Activated CD4-positive, alpha-beta T cell treated with anti-CD3 and anti-CD28 coated beads for 4 hours (primary cell): ENCODE results near the gene TECPR1.
A peak's percentile ranks its signal among the peaks of the same experiment; 100 is the strongest.

Experiments used
- DNase-seq, 2 donors: peaks; one replicate each; pipeline ENCODE4 v3.0.0-alpha.2; 2020

The TECPR1 gene, protein sequence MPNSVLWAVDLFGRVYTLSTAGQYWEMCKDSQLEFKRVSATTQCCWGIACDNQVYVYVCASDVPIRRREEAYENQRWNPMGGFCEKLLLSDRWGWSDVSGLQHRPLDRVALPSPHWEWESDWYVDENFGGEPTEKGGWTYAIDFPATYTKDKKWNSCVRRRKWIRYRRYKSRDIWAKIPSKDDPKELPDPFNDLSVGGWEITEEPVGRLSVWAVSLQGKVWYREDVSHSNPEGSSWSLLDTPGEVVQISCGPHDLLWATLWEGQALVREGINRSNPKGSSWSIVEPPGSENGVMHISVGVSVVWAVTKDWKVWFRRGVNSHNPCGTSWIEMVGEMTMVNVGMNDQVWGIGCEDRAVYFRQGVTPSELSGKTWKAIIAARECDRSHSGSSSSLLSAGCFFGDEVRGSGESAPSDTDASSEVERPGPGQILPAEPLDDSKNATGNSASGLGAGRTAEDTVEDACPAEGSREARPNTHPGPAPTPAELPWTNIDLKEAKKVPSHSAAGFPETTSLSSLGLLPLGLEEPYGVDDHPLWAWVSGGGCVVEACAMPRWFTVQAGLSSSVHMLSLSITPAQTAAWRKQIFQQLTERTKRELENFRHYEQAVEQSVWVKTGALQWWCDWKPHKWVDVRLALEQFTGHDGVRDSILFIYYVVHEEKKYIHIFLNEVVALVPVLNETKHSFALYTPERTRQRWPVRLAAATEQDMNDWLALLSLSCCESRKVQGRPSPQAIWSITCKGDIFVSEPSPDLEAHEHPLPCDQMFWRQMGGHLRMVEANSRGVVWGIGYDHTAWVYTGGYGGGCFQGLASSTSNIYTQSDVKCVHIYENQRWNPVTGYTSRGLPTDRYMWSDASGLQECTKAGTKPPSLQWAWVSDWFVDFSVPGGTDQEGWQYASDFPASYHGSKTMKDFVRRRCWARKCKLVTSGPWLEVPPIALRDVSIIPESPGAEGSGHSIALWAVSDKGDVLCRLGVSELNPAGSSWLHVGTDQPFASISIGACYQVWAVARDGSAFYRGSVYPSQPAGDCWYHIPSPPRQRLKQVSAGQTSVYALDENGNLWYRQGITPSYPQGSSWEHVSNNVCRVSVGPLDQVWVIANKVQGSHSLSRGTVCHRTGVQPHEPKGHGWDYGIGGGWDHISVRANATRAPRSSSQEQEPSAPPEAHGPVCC

DNA sequence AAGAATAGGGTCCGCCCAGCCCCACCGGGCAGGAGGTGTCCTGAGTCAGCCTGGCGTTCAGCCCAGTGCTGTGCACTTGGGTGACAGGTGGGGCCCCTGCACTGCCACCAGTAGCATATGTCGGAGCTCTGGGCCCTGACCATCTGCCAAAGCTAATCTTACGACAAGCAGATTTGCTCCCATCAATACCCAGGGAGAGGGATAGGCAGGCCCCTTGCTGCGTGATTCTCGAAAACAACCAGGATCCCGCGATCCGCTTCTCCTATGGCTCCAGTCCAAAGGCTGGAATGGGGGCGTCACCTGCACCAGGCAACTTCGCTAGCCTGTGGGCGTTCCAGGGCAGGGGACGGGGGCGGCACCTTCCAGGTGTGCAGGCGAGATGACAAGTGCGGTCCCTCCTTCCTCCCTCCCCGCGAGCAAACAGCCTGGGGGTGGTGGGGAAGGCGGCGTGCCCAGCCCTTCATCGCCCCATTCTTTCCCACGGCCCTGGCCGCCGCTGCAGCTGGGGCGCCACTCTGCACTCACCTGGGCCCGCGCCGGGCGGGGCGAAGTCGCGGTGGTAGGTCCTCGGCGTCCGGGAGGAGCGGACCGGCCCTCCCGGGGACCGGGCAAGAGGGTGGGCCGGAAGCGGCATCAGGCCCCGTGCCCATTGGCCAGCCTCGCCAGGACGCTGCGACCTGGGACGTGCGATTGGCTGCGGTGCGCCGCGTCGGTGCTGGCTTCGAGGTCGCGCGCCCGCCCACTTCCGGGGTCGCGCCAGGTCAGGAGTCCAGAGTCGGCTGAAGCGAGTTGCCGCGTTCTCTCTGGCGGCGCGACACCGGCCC lies at the start of gene TECPR1:
TECPR1 (minus strand) TSS at position 632 of the 824 bp plus-strand sequence. CDS start 6,086 bp downstream, outside the sequence.
- peak; percentile 72 to 78 for DNase-seq

DNA sequence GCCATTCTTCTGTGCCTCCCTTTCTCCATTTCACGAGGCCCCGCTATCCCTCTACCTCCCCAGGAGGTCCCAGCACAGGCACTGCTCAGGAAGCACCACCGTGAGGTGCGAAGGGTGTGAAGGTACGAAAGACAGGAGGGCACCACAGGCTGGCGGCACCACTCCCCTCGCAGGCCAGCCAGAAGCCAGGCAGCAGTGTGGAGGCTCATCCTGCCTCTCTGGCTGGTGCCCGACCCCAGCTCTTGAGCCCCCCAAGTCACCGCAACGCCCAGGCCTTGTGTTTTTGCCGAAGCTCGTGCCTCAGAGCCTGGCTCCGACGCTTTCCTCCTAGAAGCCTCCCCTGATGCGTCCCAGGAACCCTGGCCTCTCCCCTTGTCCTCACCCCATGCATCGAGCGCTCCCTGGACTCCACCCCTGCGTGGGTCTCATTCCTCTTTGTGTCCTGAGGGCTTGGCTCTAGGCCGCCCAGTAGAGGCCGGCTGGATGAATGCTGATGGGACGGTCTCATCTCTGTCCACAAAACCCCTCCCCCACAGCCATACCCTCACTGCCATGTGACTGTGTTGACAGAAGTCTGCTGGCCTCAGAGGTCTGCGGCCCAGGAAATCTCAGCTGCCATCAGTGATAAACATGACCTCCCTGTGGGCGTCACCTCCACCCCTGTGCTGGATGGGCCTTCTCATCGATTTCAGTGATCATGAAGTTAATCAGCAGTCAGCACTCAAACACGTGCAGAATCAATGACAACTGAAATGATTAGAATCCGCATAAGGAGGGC lies 48.8 kb upstream of the TECPR1 start:
- DNase-seq: no peak

DNA sequence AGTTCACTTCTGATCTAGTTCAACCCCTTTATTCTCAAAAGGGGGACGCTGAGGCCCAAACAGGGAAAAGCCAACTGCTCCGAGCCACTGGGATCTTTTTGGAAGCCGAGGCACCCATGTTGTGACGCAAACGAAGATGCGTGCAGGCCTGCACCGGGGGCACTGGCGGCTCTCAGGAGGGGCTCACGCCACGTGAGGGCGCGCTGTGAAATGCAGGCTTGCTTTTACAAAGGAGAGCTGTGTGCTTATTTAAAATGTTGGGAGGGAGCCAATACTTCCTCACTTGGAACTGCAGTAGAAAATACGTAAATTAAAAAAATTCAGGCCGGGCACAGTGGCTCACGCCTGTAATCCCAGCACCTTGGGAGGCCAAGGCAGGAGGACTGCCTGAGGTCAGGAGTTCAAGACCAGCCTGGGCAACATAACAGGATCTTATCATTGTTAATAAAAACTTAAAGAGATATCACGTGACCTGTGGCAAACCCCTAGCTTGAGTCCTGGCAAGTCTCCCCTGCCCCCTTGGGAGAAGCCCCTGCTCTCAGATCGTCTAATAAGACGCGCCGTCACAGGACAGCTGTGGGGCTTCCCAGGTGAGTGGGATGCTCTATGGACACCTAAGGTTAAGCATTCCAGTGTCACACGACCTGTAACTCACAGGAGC lies 45.7 kb upstream of the TECPR1 start:
- DNase-seq: no peak

DNA sequence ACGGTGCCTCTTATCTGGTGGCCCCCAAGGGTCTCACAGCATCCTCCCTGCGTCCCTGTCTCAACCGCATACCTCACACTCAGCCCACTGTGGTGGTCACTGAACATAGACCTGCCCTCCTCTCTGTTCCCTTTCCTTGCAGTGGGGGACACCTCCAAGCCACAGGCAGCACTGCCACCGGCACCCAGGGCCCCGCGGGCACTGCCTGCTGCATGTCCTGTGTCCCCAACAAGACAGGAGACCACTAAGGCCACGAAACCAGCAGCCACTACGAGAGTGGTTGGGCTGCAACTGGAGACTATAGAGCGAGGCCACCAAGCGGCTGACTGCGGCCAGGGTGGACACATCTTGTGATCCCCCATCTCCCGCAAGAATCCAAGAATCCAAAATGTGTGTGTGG lies 44.8 kb upstream of the TECPR1 start:
- DNase-seq: no peak

DNA sequence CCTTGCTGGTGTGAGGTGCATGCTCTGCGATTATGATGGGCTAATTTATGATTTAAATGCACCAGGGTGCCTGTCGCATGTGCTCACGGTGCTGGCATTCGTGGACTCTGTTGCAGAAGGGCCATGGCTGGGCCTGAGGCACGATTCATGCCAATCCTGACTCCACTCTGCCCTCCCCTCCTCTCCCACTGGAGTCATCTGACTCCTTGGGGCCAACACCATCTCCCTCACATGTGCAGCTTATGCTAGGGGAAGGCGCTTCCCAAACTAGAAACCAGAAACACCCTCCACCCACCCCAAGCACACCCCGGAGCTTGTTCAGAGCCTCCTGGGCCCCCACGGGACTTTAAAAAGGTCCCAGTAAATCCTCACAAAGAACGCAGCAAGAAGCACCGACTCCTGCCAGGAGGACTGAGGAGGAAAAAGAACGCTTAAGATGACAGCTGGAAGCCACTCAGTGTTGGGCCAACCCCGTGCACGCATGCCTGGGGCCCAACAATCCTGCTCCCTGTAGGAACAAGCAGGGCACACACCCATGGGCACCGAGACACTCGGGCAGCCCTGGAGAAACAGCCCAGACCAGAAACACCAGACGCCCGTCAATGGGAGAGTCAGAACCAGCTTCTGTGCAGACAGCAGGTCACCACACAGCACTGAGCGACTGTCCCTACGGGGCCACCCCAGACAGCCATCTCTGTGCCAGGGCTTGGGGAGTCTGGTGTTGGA lies 43.6 kb upstream of the TECPR1 start:
- DNase-seq: no peak

DNA sequence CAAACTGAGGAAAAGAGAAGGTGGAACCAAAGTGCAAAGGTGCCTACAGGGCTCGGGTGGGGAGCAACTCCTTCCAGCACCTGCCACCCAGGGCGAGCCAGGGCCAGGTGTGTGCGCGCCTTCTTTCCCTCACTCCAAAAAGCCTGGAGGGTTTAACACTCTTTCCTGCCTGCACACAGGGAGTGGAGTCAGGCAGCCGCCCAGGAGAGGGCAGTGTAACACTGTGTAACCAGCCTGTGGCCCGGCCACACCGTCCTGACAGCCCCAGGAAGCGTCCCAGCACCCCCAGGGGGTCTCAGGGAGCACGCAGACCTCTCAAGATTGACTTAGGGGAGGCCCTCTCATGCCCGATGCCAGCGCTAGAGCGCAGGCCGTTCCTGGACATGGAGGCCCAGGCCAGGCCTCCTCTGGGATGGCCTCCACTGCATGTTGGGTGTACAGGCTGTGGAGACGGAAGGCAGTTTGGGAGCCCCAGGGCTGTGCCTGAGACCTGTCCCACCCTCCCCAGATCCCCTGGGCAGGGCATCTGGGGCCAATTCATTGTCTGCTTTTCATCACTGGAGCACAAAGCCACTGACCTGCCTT lies 42.9 kb upstream of the TECPR1 start:
- no peak for DNase-seq

DNA sequence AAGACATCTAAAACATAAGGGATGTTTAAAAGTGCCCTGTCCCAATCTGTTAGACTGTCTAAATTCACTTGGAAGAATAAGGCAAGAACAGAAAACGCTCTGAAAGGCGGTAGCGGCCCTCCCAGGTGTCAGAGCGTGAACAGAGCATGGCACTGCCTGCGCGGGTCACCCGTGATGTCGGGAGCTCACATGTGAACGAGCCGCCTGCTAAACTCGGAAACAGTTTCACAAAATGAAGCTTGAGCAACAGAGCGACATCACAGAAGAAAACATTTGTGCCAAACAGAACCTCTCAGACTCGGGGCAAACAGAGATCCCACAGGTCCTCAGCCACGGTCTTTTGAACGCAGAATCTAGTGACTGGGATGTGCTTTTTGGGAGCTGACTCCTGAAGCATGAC lies 42.3 kb upstream of the TECPR1 start:
- no peak for DNase-seq

DNA sequence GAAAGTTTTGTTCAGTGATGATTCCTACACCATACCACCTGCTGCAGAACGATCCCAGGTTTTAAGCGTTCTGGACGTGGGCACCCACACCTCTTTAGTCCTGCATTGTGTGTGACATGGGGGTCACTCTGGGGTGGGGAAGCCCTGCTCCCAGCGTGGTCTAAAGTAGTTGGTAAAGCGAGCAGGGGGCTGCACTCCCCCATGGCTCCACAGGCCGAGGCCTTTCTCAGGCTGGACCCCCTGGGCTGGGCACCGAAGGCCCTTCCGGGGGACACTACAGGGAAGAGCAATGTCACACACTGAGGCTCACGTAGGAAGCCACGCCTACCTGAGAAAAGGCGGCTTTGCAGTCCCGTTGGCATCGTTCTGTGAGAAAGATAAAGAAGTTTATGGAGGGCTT lies 41.7 kb upstream of the TECPR1 start:
- DNase-seq: no peak

DNA sequence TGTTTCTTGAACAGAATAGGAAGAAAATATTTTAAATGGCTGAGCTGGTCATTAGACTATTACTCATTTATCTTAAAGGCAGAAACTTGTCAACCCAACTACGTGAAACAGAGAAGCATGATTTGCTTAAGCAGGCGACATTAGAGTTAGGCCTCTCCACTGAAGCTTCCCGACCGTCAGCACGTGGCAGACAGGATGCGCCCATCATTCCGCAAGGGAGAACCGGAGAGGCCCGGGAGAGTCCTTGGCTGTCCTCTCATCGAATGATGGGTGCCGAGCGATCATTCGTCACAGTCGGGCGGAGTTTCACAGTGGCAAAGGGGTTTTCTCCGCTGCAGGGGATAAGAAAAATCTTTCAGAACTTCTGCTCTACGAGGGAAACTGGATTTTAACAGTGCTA lies 41.2 kb upstream of the TECPR1 start:
- no peak for DNase-seq

DNA sequence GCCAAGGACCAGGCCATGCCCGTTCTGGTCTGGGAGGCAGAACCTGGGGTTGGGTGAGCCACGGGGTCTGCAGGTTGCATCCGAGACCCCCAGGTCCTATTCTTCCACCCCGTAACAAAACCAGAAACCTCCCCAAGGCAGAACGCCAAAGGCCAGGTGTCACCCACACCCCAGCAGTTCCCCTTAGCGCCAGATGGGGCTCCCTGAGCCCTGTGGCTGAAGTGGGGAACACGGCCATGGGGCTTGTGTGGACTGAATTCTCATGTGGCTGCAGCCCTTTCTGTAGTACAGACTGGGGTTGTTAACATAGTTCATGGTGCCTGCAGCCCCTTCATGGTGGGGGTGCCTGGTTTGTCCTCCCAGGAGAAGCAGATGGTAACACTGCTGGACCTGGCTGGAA lies 39.7 kb upstream of the TECPR1 start:
- no peak for DNase-seq

DNA sequence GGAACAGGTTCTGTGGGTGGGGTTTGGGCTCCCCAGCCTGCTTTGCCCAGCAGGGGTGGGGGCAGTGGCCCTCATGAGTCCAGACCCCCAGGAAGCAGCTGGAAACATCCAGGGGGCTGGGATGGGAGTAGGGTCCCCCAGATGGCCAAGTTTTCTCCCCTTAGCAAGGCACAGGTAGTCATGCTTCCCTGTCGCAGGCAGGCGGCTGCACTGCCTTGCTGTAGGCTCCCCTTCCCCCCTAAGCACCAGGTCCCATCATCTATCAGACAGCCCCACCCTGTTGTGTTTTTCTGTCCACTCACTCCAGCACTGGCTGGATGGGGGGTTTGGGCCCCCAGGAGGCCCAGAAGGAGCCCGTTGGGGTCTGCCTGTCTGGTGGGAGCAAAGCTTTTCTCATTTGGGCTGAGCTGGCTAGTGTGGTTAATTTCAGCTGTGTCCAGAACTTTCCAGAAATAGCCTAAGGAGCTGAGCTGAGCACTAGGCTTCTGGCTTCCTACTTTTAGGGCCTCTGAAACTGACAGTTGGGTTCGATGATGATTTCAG lies 37.4 kb upstream of the TECPR1 start:
- DNase-seq: no peak

DNA sequence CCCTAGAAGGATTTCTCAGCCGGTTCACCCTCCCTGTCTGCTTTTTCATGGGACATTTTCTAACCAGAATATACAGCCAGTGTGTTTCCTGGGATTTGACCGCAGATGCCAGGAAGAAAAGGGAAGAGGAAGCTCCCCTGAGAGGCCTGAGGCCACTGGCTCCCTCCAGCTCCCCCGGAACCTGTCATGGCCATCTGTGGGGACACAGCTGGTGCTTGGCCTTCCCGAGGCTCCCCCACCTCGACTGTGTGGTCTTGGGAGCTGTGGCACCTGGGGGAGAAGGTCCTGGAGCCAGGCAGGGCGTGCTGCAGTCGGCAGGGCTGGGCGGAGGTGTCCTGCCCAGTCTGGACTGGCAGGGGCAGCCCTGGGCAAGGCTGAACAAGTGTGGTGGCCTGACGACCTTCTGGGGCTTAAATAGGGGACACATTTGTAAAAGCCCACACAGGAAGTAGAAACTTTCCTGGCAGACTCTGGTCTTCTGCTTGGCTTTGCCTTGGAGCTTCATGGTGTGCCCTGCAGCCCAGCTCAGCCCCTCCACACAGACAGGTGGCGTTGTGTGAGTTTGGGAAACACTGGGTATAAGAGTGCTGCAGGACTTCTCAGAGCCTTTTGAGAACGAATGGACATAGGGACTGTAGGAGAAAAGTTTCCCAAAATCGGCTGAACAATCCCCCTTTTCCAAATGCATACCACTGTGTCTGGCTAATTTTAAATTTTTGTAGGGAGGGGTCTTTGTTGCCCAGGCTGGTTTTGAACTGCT lies 36.2 kb upstream of the TECPR1 start:
- DNase-seq: no peak

DNA sequence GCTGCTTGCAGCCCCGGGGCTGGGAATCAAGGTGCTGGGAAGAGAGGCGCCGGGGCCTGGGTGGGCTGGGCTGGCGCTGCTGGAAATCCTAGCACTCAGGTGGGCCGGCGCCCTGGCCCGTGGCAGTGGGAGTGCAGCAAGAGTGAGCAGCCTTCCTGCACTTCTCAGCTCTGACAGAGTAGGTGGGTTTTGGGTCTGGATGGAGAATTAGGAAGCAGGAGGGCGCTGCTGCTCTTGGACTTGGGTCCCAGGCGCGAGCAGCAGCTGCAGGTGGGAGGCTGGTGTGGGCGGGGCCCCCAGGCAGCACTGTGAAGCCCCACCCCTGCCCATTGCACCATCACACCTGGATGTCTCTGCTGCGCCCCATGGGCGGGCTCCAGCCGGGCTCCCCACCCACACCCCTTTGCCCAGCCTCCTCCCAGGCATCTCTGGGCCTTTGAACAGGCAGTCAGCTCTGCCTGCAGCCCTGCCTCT lies 35.5 kb upstream of the TECPR1 start:
- DNase-seq: no peak

DNA sequence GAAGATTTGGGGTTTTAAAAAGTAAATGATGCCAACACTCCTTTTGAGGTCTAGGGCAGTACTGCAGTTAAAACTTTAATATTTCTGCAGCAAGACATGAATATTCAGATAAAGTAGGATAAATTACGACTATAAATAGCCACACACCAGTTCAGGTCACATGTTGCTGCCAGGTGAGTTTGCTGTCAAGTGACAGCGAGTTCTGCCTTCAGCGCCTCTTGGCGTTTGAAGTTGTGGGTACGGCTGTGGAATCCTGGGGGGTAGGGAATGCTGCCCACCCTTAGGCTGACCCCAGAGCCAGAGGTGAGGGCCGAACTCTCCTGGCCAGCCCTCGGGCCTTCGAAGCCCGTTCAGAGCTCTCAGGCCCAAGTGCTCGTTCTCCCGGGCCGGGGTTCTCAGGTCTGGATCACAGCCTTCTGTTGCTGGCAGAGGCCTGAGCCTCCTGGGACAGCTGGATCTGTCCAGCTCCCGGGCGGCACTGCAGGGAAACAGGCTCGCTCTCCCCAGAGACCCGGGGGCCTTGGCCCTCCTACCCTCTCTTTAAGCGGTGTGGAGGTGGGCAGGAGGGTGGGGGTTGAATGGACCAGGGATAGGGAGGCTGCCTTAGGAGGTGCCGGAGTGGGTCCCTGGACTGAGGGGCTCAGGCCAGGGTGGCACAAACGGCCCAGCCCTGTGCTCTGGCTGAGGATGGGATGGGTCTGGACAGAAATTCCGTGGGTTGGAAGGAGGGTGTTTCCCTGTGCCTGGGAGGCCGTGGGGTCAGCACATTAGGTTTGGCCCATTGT lies 34.9 kb upstream of the TECPR1 start:
- DNase-seq: no peak

DNA sequence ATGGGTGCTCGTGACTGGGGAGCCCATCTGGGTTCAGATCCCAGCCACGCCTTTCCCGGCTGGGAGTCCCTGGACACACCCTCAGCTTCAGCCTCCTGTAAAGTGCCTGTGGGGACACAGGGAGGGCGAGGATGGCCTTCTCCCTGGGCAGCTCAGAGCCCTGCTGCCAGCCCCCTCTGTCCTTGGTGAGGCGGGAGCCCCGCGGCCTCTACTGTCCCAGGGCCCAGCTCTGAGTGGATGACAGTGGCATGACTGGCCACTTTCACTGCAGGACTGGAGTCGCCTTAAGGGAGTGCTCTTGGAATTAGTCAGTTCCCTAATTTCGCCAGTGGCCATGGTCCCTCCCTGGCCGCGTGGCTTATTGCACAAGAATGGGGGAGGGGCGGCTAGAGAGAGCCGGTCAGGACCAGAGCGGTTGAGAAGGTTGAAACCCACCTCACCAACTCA lies 34.1 kb upstream of the TECPR1 start:
- DNase-seq: no peak

DNA sequence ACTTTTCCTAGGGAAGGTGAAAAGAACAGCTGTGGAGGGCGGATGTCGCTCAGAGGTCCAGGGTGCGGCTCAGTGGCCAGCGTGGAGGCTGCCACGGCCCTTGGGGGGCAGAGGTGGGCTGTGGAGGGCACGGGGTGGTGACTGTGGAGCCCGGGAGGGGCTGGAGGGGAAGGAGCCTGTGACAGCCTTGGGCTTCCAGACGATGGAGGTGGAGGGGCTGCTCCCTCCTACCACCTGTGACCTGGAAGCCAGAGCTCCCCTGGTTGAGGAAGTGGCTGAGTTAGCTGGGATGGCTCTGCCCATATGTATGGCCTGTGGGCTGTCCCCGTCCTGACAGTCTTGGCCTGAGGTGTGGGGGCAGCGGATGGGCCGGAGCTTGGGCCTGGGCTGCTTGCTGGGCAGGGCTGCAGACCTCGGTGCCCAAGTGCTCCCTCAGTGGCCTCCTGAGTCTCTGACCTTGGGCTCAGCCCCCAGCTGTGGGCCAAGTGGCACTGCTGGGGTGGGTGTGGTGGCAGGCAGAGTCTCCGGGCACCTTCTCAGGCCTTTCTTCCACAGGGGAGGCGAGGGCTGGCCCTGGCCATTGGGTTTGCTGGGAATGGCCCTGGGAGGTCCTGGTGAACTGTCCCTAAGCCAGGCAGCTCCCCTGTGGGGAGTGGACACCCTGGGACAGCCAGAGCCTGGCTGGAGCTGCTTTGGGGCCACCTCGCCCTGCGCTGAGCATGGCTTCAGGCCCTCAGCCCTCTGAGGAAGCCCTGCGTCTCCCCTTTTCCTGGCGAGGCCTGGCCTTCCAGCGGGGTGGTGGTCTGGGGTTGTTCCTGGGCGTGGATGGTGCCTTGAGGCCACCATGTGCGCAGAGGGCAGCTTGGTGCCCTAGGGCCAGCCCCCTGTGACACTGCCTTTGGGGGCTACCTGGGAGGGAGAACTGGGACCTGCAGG lies 33.4 kb upstream of the TECPR1 start:
- DNase-seq: no peak
